ENCODE measurements around the gene UTS2.

- TF ChIP-seq CTCF (IDR thresholded peaks at IDR 0.05) (no peak), POLR2AphosphoS5 (IDR thresholded peaks at IDR 0.05) (no peak)
Observed at GRCh38 chr1:7852804-7853683, at the start of gene UTS2.
